Mesodermal cell (in vitro differentiated cells): ENCODE data around the gene PRDM16.

Source experiments
- H3K27ac ChIP-seq: 2 replicates; pipeline ENCODE4 v1.7.0; 2013; ENCODE audit warnings: mild to moderate bottlenecking, low read depth, low read length, moderate library complexity; ENCODE audit not compliant: severe bottlenecking
- H3K36me3 ChIP-seq: 2 replicates; pipeline ENCODE4 v1.7.1; 2013; ENCODE audit warnings: mild to moderate bottlenecking, low read length, moderate library complexity; ENCODE audit not compliant: control insufficient read depth, insufficient read depth
- H3K4me1 ChIP-seq: one replicate; pipeline ENCODE4 v1.7.1; 2013; ENCODE audit warnings: mild to moderate bottlenecking, low read length; ENCODE audit not compliant: insufficient read depth, control insufficient read depth, poor library complexity, severe bottlenecking
- H3K4me3 ChIP-seq: 2 replicates; pipeline ENCODE4 v1.7.0; 2013; ENCODE audit warnings: low read length, control low read depth, mild to moderate bottlenecking; ENCODE audit not compliant: insufficient read depth, poor library complexity, severe bottlenecking; ENCODE audit errors: extremely low read depth
- H3K9me3 ChIP-seq: 2 replicates; pipeline ENCODE4 v1.7.1; 2013; ENCODE audit warnings: mild to moderate bottlenecking, low read length, moderate library complexity; ENCODE audit not compliant: control insufficient read depth
- WGBS, 2 experiments: methylation state at CpG; one replicate each; pipeline ENCODE4 v1.1.5; 2013; ENCODE audit warnings: missing lambda C conversion rate in 2 of 2; ENCODE audit not compliant: insufficient coverage in 2 of 2; 5-methylcytosine and 5-hydroxymethylcytosine counted together

Gene PRDM16

GRCh38 chr1:3128431-3129132 is 59.6 kb downstream of the PRDM16 start:
- H3K36me3 ChIP-seq: no peaks in the 10 kb centered on the region
- H3K4me3 ChIP-seq: no peak overlapping the region
- no peaks in the 10 kb centered on the region for H3K9me3 ChIP-seq
- H3K27ac ChIP-seq: no peak overlapping the region
- WGBS, 2 experiments: 96 to 97% methylated on average over 21 to 23 of the region's 26 CpGs
- H3K4me1 ChIP-seq: peaks cover 3% of the 10 kb centered on the region

GRCh38 chr1:3129133-3129490 is 60.1 kb downstream of the PRDM16 start:
- 95 to 100% methylated on average over 2 to 8 of the region's 8 CpGs for WGBS, 2 experiments
- peaks cover 4% of the 10 kb centered on the region for H3K4me1 ChIP-seq
- no peaks in the 10 kb centered on the region for H3K9me3 ChIP-seq
- H3K4me3 ChIP-seq: no peak overlapping the region
- H3K36me3 ChIP-seq: no peaks in the 10 kb centered on the region
- no peak overlapping the region for H3K27ac ChIP-seq

- Histone ChIP-seq H3K36me3 (no peaks in the 10 kb centered on the region), H3K4me1 (peaks cover 4% of the 10 kb centered on the region), H3K27ac (no peak overlapping the region), H3K4me3 (no peak overlapping the region), H3K9me3 (no peaks in the 10 kb centered on the region)
- 84 to 87% methylated on average over 12 of the region's 13 CpGs for WGBS, 2 experiments
These were observed 61.3 kb downstream of the PRDM16 start for GRCh38 chr1:3130268-3130667.

GRCh38 chr1:3132660-3133059 is 63.7 kb downstream of the PRDM16 start:
- 93 to 94% methylated on average over 12 of the region's 12 CpGs for WGBS, 2 experiments
- H3K4me1 ChIP-seq: peaks cover 4% of the 10 kb centered on the region
- H3K36me3 ChIP-seq: no peaks in the 10 kb centered on the region
- H3K27ac ChIP-seq: no peak overlapping the region
- no peaks in the 10 kb centered on the region for H3K9me3 ChIP-seq
- no peak overlapping the region for H3K4me3 ChIP-seq

GRCh38 chr1:3133686-3134085 is 64.7 kb downstream of the PRDM16 start:
- Histone ChIP-seq H3K36me3 (no peaks in the 10 kb centered on the region), H3K9me3 (no peaks in the 10 kb centered on the region), H3K27ac (no peak overlapping the region), H3K4me3 (no peak overlapping the region), H3K4me1 (peaks cover 4% of the 10 kb centered on the region)
- WGBS, 2 experiments: 94% methylated on average over 7 to 11 of the region's 12 CpGs

DNA sequence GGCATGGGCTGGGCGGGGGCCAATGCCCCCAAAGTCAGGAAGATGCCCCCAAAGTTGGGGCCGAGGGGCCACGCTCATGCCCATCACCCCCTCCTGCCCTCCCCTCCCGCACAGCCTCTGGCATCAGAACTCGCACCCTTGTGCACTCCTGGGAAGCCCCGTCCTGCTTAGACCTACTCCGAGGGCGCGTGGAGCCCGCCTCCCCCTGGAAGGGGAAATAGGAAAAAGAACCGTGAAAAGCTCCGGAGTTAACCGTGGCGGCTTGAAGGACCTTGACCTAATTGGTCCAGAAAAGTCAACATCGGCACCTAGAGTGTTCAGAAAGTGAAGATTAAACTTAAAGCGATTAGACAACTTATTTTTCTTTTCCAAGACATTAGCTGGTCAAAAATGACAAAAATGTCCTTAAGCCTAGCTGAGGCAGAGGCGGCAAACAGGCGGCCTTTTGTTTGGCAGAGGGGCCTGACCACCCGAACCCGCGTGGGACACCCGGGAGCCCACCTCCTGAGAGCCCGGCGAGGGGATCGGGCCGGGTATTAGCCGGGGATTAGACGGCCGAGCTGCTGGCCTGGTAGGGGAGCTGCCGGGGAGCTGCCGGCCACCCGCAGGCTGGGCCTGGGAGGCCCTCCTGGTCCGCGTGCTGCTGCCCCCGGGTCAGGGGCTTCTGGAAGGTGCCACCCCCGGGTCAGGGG is 65.5 kb downstream of the PRDM16 start:
- Histone ChIP-seq H3K4me3 (no peak overlapping the region), H3K9me3 (no peaks in the 10 kb centered on the region), H3K27ac (no peak overlapping the region), H3K4me1 (peaks cover 4% of the 10 kb centered on the region), H3K36me3 (no peaks in the 10 kb centered on the region)
- 92 to 94% methylated on average over 28 to 30 of the region's 36 CpGs for WGBS, 2 experiments

GRCh38 chr1:3135073-3135702 is 66.2 kb downstream of the PRDM16 start:
- no peak overlapping the region for H3K27ac ChIP-seq
- H3K4me1 ChIP-seq: peaks cover 4% of the 10 kb centered on the region
- H3K4me3 ChIP-seq: no peak overlapping the region
- WGBS, 2 experiments: 90 to 92% methylated on average over 22 to 29 of the region's 29 CpGs
- H3K9me3 ChIP-seq: no peaks in the 10 kb centered on the region
- no peaks in the 10 kb centered on the region for H3K36me3 ChIP-seq

GRCh38 chr1:3135744-3136455 is 66.9 kb downstream of the PRDM16 start:
- Histone ChIP-seq H3K4me3 (no peak overlapping the region), H3K27ac (no peak overlapping the region), H3K9me3 (no peaks in the 10 kb centered on the region), H3K36me3 (no peaks in the 10 kb centered on the region), H3K4me1 (peaks cover 4% of the 10 kb centered on the region)
- WGBS, 2 experiments: 92 to 97% methylated on average over 25 to 31 of the region's 35 CpGs

GRCh38 chr1:3136532-3136931 is 67.5 kb downstream of the PRDM16 start:
- 87 to 91% methylated on average over 4 of the region's 5 CpGs for WGBS, 2 experiments
- no peak overlapping the region for H3K4me3 ChIP-seq
- peaks cover 4% of the 10 kb centered on the region for H3K4me1 ChIP-seq
- H3K36me3 ChIP-seq: no peaks in the 10 kb centered on the region
- no peak overlapping the region for H3K27ac ChIP-seq
- H3K9me3 ChIP-seq: no peaks in the 10 kb centered on the region

- Histone ChIP-seq H3K4me3 (no peak overlapping the region), H3K36me3 (no peaks in the 10 kb centered on the region), H3K4me1 (peaks cover 4% of the 10 kb centered on the region), H3K9me3 (no peaks in the 10 kb centered on the region), H3K27ac (no peak overlapping the region)
- WGBS, 2 experiments: 91 to 93% methylated on average over 22 to 26 of the region's 28 CpGs
These were observed 68.4 kb downstream of the PRDM16 start for GRCh38 chr1:3137111-3138100.
